Fibroblast of lung (primary cell): ENCODE results near the gene ENTPD3. TPM values are rescaled to one million over a fixed set of nuclear protein-coding genes. Genes with fewer than 3 reads are reported as not detected.

ENCODE experiments used
- DNase-seq, 2 donors: peaks; one replicate each; pipeline versions ENCODE4 v3.0.0 to v3.0.0-alpha.2; 2010; ENCODE audit warnings: low read depth in 2 of 2
- H2AFZ ChIP-seq: 2 replicates; pipeline ENCODE4 v1.5.1; 2012; ENCODE audit warnings: low read length, control low read depth, inconsistent platforms
- H3K27ac ChIP-seq: 2 replicates; pipeline ENCODE4 v1.5.1; 2011; ENCODE audit warnings: low read length, control low read depth; ENCODE audit not compliant: insufficient read depth
- H3K27me3 ChIP-seq: 2 replicates; pipeline ENCODE4 v1.5.1; 2011; ENCODE audit warnings: mild to moderate bottlenecking, low read length; ENCODE audit not compliant: control insufficient read depth, insufficient read depth
- H3K36me3 ChIP-seq: 2 replicates; pipeline ENCODE4 v1.5.1; 2011; ENCODE audit warnings: low read length; ENCODE audit not compliant: control insufficient read depth, insufficient read depth
- H3K4me1 ChIP-seq: 2 replicates; pipeline ENCODE4 v1.5.1; 2011; ENCODE audit warnings: low read length; ENCODE audit not compliant: control insufficient read depth, insufficient read depth; ENCODE audit errors: extremely low read depth
- H3K4me2 ChIP-seq: 2 replicates; pipeline ENCODE4 v1.5.1; 2011; ENCODE audit warnings: low read length, control low read depth; ENCODE audit not compliant: insufficient read depth; ENCODE audit errors: extremely low read depth
- H3K4me3 ChIP-seq, 4 experiments: fragments of 200-600 bp in 1 of 4; sonication (generic) in 1 of 4; replicated peaks in 1 of 4; 2 replicates each; pipeline ENCODE4 v1.5.1; 2011 to 2016; ENCODE audit warnings: low read length in 4 of 4, low read depth in 3 of 4, mild to moderate bottlenecking in 3 of 4, control low read depth in 2 of 4, inconsistent platforms in 1 of 4, mixed read lengths in 1 of 4; ENCODE audit not compliant: insufficient read depth in 1 of 4; ENCODE audit errors: control extremely low read depth in 1 of 4
- H3K79me2 ChIP-seq: 2 replicates; pipeline ENCODE4 v1.5.1; 2012; ENCODE audit warnings: mild to moderate bottlenecking, low read length, inconsistent platforms; ENCODE audit not compliant: control insufficient read depth, insufficient read depth
- H3K9ac ChIP-seq: 2 replicates; pipeline ENCODE4 v1.5.1; 2011; ENCODE audit warnings: mild to moderate bottlenecking, low read length, control low read depth; ENCODE audit not compliant: insufficient read depth
- H3K9me3 ChIP-seq: 2 replicates; pipeline ENCODE4 v1.5.1; 2012; ENCODE audit warnings: low read depth, low read length; ENCODE audit not compliant: control insufficient read depth, insufficient read depth
- H4K20me1 ChIP-seq: 2 replicates; pipeline ENCODE4 v1.5.1; 2011; ENCODE audit warnings: low read length; ENCODE audit not compliant: control insufficient read depth, insufficient read depth; ENCODE audit errors: extremely low read depth
- CTCF ChIP-seq, 2 donors: IDR thresholded peaks in 1 of 2; conservative IDR thresholded peaks in 1 of 2; 1 replicate in 1 of 2; 2 replicates in 1 of 2; pipeline ENCODE4 v1.5.1; 2011 to 2012; ENCODE audit warnings: low read length in 2 of 2, control low read depth in 1 of 2, inconsistent platforms in 1 of 2, low read depth in 1 of 2, mild to moderate bottlenecking in 1 of 2
- EZH2 ChIP-seq: IDR thresholded peaks from 2 replicates; pipeline ENCODE4 v1.5.1; 2012; ENCODE audit warnings: low read length, control low read depth, mild to moderate bottlenecking; ENCODE audit errors: missing control alignments
- polyA plus RNA-seq, 2 donors: library from polyadenylated mRNA; depleted of rRNA in 1 of 2; stranded (reverse) in 1 of 2; unstranded in 1 of 2; fragments of >200 nt; gene quantifications; 2 replicates each; pipeline ENCODE4 v1.2.1, GENCODE V29; 2011 to 2012; ENCODE audit warnings: missing spikeins in 1 of 2
- total RNA-seq: library from RNA; depleted of rRNA; stranded (reverse); fragments of >200 nt; gene quantifications from 2 replicates; pipeline ENCODE4 v1.2.1, GENCODE V29; 2014

The ENTPD3 gene
- total and polyA plus RNA-seq, 2 donors (not counting 1 experiment from before 2014, with no cell fraction given) = 0.05 TPM; not detected in 1

- Histone ChIP-seq H3K4me2 (no peak overlapping the region), H3K79me2 (no peaks in the 10 kb centered on the region), H3K4me1 (no peaks in the 10 kb centered on the region), H3K27ac (no peak overlapping the region), H3K4me3 (no peak overlapping the region), H4K20me1 (no peaks in the 10 kb centered on the region), H3K27me3 (no peaks in the 10 kb centered on the region), H3K36me3 (no peaks in the 10 kb centered on the region), H3K9ac (no peak overlapping the region), H2AFZ (no peak overlapping the region), H3K9me3 (no peaks in the 10 kb centered on the region)
- TF ChIP-seq CTCF (conservative IDR thresholded peaks at IDR 0.05 in 1 of 2, IDR thresholded peaks at IDR 0.05 in 1 of 2; ENCODE audit: low read depth in 1 of 2, low read length in 2 of 2) = no peak
- TF ChIP-seq EZH2 = no peak
- DNase-seq = no peak
These were observed 28.5 kb upstream of the ENTPD3 start for GRCh38 chr3:40358454-40358853.

GRCh38 chr3:40363674-40364073, 23.3 kb upstream of the ENTPD3 start:
- H3K4me2 ChIP-seq = no peak overlapping the region
- H4K20me1 ChIP-seq = no peaks in the 10 kb centered on the region
- TF ChIP-seq EZH2 (no peak), CTCF (conservative IDR thresholded peaks at IDR 0.05 in 1 of 2, IDR thresholded peaks at IDR 0.05 in 1 of 2; ENCODE audit: low read depth in 1 of 2, low read length in 2 of 2) (no peak)
- no peaks in the 10 kb centered on the region for H3K27me3 ChIP-seq
- no peak overlapping the region for H2AFZ ChIP-seq
- no peak overlapping the region for H3K27ac ChIP-seq
- no peak overlapping the region for H3K4me3 ChIP-seq
- no peaks in the 10 kb centered on the region for H3K36me3 ChIP-seq
- no peaks in the 10 kb centered on the region for H3K9me3 ChIP-seq
- H3K9ac ChIP-seq = no peak overlapping the region
- no peak for DNase-seq
- no peaks in the 10 kb centered on the region for H3K79me2 ChIP-seq
- no peaks in the 10 kb centered on the region for H3K4me1 ChIP-seq

- DNase-seq = no peak
- Histone ChIP-seq H3K9ac (no peak overlapping the region), H2AFZ (no peak overlapping the region), H3K36me3 (no peaks in the 10 kb centered on the region), H3K27ac (no peak overlapping the region), H3K4me1 (no peaks in the 10 kb centered on the region), H3K9me3 (no peaks in the 10 kb centered on the region), H3K4me2 (no peak overlapping the region), H4K20me1 (no peaks in the 10 kb centered on the region), H3K4me3 (no peak overlapping the region), H3K27me3 (no peaks in the 10 kb centered on the region), H3K79me2 (no peaks in the 10 kb centered on the region)
- TF ChIP-seq CTCF (conservative IDR thresholded peaks at IDR 0.05 in 1 of 2, IDR thresholded peaks at IDR 0.05 in 1 of 2; ENCODE audit: low read depth in 1 of 2, low read length in 2 of 2) = no peak
- TF ChIP-seq EZH2 = no peak
These were observed 20.5 kb upstream of the ENTPD3 start for GRCh38 chr3:40366203-40367162.
